ENCODE data around the gene SH3BP2. TPM values are rescaled to one million over a fixed set of nuclear protein-coding genes. Genes with fewer than 3 reads are reported as not detected.
A peak's percentile ranks its signal among the peaks of the same experiment; 100 is the strongest.

SH3BP2 gene
- total RNA-seq, 4 donors from 2014 or later = 92.6 to 301 (median 117) TPM

GRCh38 chr4:2848449-2848848 lies 55.6 kb downstream of the SH3BP2 start:
- H3K9me3 ChIP-seq = no peaks in the 10 kb centered on the region
- peak overlapping the region; percentile 14 to 44 (median 34) for H3K27ac ChIP-seq
- no peak for DNase-seq
- H3K27me3 ChIP-seq = no peaks in the 10 kb centered on the region
- peaks cover 0 to under 1% (median 0%) of the 10 kb centered on the region in 4 donors for H3K36me3 ChIP-seq
- in situ Hi-C loops (cut with MboI; ENCODE audit: low pct_ligation_motif_present in 1 of 4, low pct_unique_long_range_greater_than_20kb in 1 of 4, low sequenced_read_pairs in 3 of 4) (no loop called here), intact Hi-C loops (cut with DNase I; ENCODE audit: low total_unique reads) (no loop called here)
- 92 to 93% methylated on average over 2 of the region's 2 CpGs for WGBS, 2 donors (ENCODE audit: low coverage in 1 of 2)
- H3K4me3 ChIP-seq = no peak overlapping the region
- peaks cover 43 to 82% (median 56%) of the 10 kb centered on the region in 4 donors for H3K4me1 ChIP-seq
- TF ChIP-seq POLR2AphosphoS5 (IDR thresholded peaks at IDR 0.05) = no peak

- DNase-seq = peak; percentile 56
- in situ Hi-C loops (cut with MboI; ENCODE audit: low pct_ligation_motif_present in 1 of 4, low pct_unique_long_range_greater_than_20kb in 1 of 4, low sequenced_read_pairs in 3 of 4) (no loop called here), intact Hi-C loops (cut with DNase I; ENCODE audit: low total_unique reads) (no loop called here)
- no peak overlapping the region for H3K4me3 ChIP-seq
- WGBS, 2 donors (ENCODE audit: low coverage in 1 of 2) = 45 to 60% methylated on average over 5 to 9 of the region's 9 CpGs
- no peaks in the 10 kb centered on the region for H3K27me3 ChIP-seq
- H3K9me3 ChIP-seq = no peaks in the 10 kb centered on the region
- TF ChIP-seq POLR2AphosphoS5 (IDR thresholded peaks at IDR 0.05) (no peak), CTCF (IDR thresholded peaks at IDR 0.05) (no peak), EP300 (IDR thresholded peaks at IDR 0.05; ENCODE audit: low read depth) (no peak), POLR2A (IDR thresholded peaks at IDR 0.05) (no peak)
- H3K4me1 ChIP-seq = peaks cover 43 to 91% (median 59%) of the 10 kb centered on the region in 4 donors
- peaks cover 0 to 8% (median 4%) of the 10 kb centered on the region in 4 donors for H3K36me3 ChIP-seq
- H3K27ac ChIP-seq = peak overlapping the region; percentile 7 to 44 (median 34)
Measured at GRCh38 chr4:2849267-2850152, 56.6 kb downstream of the SH3BP2 start.

GRCh38 chr4:2850966-2851798 lies 58.3 kb downstream of the SH3BP2 start:
- no peak for DNase-seq
- no peaks in the 10 kb centered on the region for H3K9me3 ChIP-seq
- peaks cover 0 to 8% (median 4%) of the 10 kb centered on the region in 4 donors for H3K36me3 ChIP-seq
- H3K27ac ChIP-seq = peak overlapping the region in 3 of 4 donors; percentile 20 to 32 (median 22)
- no peak overlapping the region for H3K4me3 ChIP-seq
- peaks cover 41 to 92% (median 47%) of the 10 kb centered on the region in 4 donors for H3K4me1 ChIP-seq
- intact Hi-C loops (cut with DNase I; ENCODE audit: low total_unique reads) (no loop called here), in situ Hi-C loops (cut with MboI; ENCODE audit: low pct_ligation_motif_present in 1 of 4, low pct_unique_long_range_greater_than_20kb in 1 of 4, low sequenced_read_pairs in 3 of 4) (no loop called here)
- WGBS, 2 donors (ENCODE audit: low coverage in 1 of 2) = 68 to 69% methylated on average over 2 of the region's 2 CpGs
- H3K27me3 ChIP-seq = no peaks in the 10 kb centered on the region
- no peak for TF ChIP-seq POLR2AphosphoS5 (IDR thresholded peaks at IDR 0.05)

GRCh38 chr4:2852481-2852921 lies 59.6 kb downstream of the SH3BP2 start:
- H3K27ac ChIP-seq = peak overlapping the region; percentile 45 to 76 (median 72)
- H3K27me3 ChIP-seq = no peaks in the 10 kb centered on the region
- no peak for TF ChIP-seq POLR2A (IDR thresholded peaks at IDR 0.05)
- TF ChIP-seq EP300 (IDR thresholded peaks at IDR 0.05; ENCODE audit: low read depth) = no peak
- TF ChIP-seq POLR2AphosphoS5 (IDR thresholded peaks at IDR 0.05) = no peak
- TF ChIP-seq CTCF (IDR thresholded peaks at IDR 0.05) = no peak
- no peaks in the 10 kb centered on the region for H3K9me3 ChIP-seq
- H3K4me3 ChIP-seq = no peak overlapping the region
- peaks cover 39 to 91% (median 56%) of the 10 kb centered on the region in 4 donors for H3K4me1 ChIP-seq
- 12 to 30% methylated on average over 6 to 7 of the region's 7 CpGs for WGBS, 2 donors (ENCODE audit: low coverage in 1 of 2)
- peak; percentile 67 for DNase-seq
- intact Hi-C loops (cut with DNase I; ENCODE audit: low total_unique reads) (no loop called here), in situ Hi-C loops (cut with MboI; ENCODE audit: low pct_ligation_motif_present in 1 of 4, low pct_unique_long_range_greater_than_20kb in 1 of 4, low sequenced_read_pairs in 3 of 4) (no loop called here)
- H3K36me3 ChIP-seq = peaks cover 0 to 8% (median 4%) of the 10 kb centered on the region in 4 donors

- WGBS, 2 donors (ENCODE audit: low coverage in 1 of 2) = 98 to 100% methylated on average over 4 to 5 of the region's 5 CpGs
- TF ChIP-seq CTCF (IDR thresholded peaks at IDR 0.05) = no peak
- no peak for TF ChIP-seq POLR2A (IDR thresholded peaks at IDR 0.05)
- no peak for TF ChIP-seq POLR2AphosphoS5 (IDR thresholded peaks at IDR 0.05)
- no peak for TF ChIP-seq EP300 (IDR thresholded peaks at IDR 0.05; ENCODE audit: low read depth)
- H3K36me3 ChIP-seq = peaks cover 0 to 8% (median 4%) of the 10 kb centered on the region in 4 donors
- intact Hi-C loops (cut with DNase I; ENCODE audit: low total_unique reads) (no loop called here), in situ Hi-C loops (cut with MboI; ENCODE audit: low pct_ligation_motif_present in 1 of 4, low pct_unique_long_range_greater_than_20kb in 1 of 4, low sequenced_read_pairs in 3 of 4) (no loop called here)
- no peak for DNase-seq
- no peaks in the 10 kb centered on the region for H3K27me3 ChIP-seq
- H3K4me1 ChIP-seq = peaks cover 34 to 94% (median 61%) of the 10 kb centered on the region in 4 donors
- no peak overlapping the region for H3K4me3 ChIP-seq
- no peak overlapping the region for H3K27ac ChIP-seq
- H3K9me3 ChIP-seq = no peaks in the 10 kb centered on the region
Measured at GRCh38 chr4:2855584-2855983, 62.7 kb downstream of the SH3BP2 start.

Data from transverse colon (tissue), 4 donors.